MG63 (cell line): ENCODE data around the gene LEMD2. TPM values are rescaled to one million over a fixed set of nuclear protein-coding genes. Genes with fewer than 3 reads are reported as not detected.

ENCODE experiments used
- DNase-seq: peaks from one replicate; pipeline ENCODE4 v3.0.0-alpha.2; 2020
- H3K27me3 ChIP-seq: fragments of 250-450 bp; sonication (Bioruptor Pico); 2 replicates; pipeline ENCODE4 v1.5.1; 2020; ENCODE audit warnings: mild to moderate bottlenecking, moderate library complexity
- H3K36me3 ChIP-seq: fragments of 250-450 bp; sonication (Bioruptor Pico); 2 replicates; pipeline ENCODE4 v1.5.1; 2020; ENCODE audit warnings: mild to moderate bottlenecking, moderate library complexity
- H3K4me3 ChIP-seq: fragments of 250-450 bp; sonication (Bioruptor Pico); 2 replicates; pipeline ENCODE4 v1.5.1; 2020; ENCODE audit warnings: mild to moderate bottlenecking, moderate library complexity
- H3K9me3 ChIP-seq: fragments of 250-450 bp; sonication (Bioruptor Pico); 2 replicates; pipeline ENCODE4 v1.5.1; 2020; ENCODE audit warnings: mild to moderate bottlenecking, moderate library complexity
- total RNA-seq: library from RNA; depleted of rRNA; stranded (reverse); fragments of >200 nt; shearing (Covaris generic); gene quantifications from 2 replicates; pipeline ENCODE4 v1.2.3, GENCODE V29; 2014; ENCODE audit warnings: low replicate concordance

The LEMD2 gene
- total RNA-seq, 1 experiment from 2014 or later, result 30.5 TPM

- Histone ChIP-seq H3K36me3 (no peaks in the 10 kb centered on the region), H3K4me3 (no peak overlapping the region), H3K27me3 (no peaks in the 10 kb centered on the region), H3K9me3 (no peaks in the 10 kb centered on the region)
- DNase-seq, result peak; percentile 59
Observed at GRCh38 chr6:33822575-33823395, 33.9 kb upstream of the LEMD2 start.

DNA sequence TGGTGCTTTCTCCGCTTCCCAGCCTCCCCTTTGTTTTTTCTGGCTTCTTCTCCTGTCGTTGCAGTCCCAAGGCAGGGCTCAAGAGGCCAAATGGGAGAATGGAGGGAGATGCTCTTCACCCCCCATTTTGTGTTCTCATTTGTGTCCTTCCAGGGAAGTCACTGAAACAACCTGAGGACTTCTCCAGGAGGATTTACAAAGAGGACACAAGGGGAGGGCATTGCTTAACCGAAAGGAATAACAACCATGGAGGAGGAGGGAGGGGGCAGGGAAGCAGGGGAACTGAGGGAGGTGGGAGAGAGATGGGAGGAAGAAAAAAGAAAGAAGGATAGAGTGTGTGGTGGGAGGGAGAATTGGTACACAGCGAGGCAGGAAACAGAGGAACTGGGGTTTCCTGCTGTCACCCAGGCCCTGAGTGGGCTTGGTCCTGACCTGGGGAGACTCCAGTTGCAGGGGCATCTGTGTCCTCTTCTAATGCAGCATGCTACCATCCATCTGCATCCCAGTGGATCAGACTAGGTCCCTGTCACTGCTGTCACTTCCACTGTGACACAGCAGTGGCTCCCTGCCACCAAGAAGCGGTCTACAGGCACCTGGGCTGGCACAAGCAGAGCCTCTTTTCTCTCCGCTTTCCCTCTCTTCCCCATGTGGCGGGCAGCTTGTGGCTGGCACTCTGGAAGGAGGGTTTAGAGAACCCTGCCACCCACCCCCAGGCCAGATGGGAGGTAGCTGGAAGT lies 32.0 kb upstream of the LEMD2 start:
- Histone ChIP-seq H3K27me3 (no peaks in the 10 kb centered on the region), H3K36me3 (no peaks in the 10 kb centered on the region), H3K4me3 (no peak overlapping the region), H3K9me3 (no peaks in the 10 kb centered on the region)
- DNase-seq, result no peak

- Histone ChIP-seq H3K36me3 (no peaks in the 10 kb centered on the region), H3K9me3 (no peaks in the 10 kb centered on the region), H3K4me3 (no peak overlapping the region), H3K27me3 (no peaks in the 10 kb centered on the region)
- no peak for DNase-seq
Observed at GRCh38 chr6:33820243-33820642, 31.3 kb upstream of the LEMD2 start.

GRCh38 chr6:33819021-33819420 lies 30.1 kb upstream of the LEMD2 start:
- DNase-seq, result no peak
- no peak overlapping the region for H3K4me3 ChIP-seq
- no peaks in the 10 kb centered on the region for H3K9me3 ChIP-seq
- H3K27me3 ChIP-seq, result no peaks in the 10 kb centered on the region
- H3K36me3 ChIP-seq, result no peaks in the 10 kb centered on the region

DNA sequence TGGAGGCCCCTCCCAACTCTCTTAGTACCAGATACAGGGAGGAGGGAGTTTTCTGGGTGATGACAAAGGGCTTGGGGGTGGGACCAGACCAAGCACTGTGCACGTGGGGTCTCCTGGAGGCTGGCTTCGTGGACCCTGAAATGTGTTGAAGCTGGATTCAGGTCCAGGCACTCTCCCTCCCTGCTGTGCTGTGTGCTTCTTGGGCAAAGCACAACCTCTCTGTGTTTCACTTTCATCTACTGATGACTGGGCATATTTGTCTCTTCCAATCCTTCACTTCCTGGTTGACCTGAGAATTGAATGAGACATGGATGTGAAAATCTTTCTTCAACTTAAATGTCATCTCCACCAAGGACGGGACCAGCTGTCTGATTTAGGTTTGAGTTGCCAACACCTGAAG lies 29.4 kb upstream of the LEMD2 start:
- Histone ChIP-seq H3K36me3 (no peaks in the 10 kb centered on the region), H3K9me3 (no peaks in the 10 kb centered on the region), H3K27me3 (no peaks in the 10 kb centered on the region), H3K4me3 (no peak overlapping the region)
- DNase-seq, result no peak

DNA sequence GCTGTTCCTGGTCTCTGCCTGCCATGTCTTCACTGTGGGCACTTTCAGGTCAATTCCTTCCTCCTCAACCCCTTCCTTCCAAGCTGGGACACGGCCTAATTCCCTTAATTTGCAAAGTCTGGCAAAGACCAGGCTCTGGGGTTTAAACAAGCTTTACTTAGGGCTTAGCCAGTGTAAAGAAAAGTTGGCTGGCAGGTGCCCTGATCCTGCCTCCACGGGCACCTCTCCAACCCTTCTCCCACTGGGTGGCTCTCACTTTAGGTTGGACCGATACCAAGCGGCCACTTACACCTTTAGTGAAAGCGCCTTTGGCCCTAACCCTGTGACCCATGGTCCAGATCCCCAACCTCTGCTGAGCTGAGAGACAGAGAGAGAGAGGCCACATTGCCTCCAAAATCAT lies 28.6 kb upstream of the LEMD2 start:
- Histone ChIP-seq H3K27me3 (no peaks in the 10 kb centered on the region), H3K9me3 (no peaks in the 10 kb centered on the region)

DNA sequence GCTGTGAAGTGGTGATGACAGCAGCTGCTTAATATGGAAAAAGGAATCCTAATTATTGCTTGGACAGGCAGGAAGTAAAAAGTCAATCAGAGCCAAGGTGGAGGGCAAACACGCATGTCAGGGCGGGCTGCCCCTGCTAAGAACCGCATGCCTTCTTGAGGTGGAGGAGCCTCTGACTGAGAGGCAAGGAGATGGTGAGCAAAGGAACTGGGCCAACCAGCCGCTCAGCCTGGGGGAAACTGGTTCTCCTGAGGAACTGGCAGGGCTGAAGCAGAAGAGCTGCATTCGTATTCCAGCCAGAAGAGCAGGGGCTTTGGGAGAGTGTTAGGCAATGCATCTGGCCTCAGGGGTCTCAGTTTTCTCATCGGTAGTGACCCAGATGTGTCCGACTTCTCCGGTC lies 28.0 kb upstream of the LEMD2 start:
- no peak for DNase-seq

More for the DNA sequence above, 28.6 kb upstream of the LEMD2 start:
- H3K36me3 ChIP-seq, result no peaks in the 10 kb centered on the region
- DNase-seq, result no peak
- H3K4me3 ChIP-seq, result no peak overlapping the region

GRCh38 chr6:33815854-33816253 lies 26.9 kb upstream of the LEMD2 start:
- no peaks in the 10 kb centered on the region for H3K36me3 ChIP-seq
- H3K4me3 ChIP-seq, result no peak overlapping the region
- H3K9me3 ChIP-seq, result no peaks in the 10 kb centered on the region
- peak; percentile 51 for DNase-seq
- no peaks in the 10 kb centered on the region for H3K27me3 ChIP-seq

More for the DNA sequence above, 28.0 kb upstream of the LEMD2 start:
- no peak overlapping the region for H3K4me3 ChIP-seq
- no peaks in the 10 kb centered on the region for H3K9me3 ChIP-seq
- no peaks in the 10 kb centered on the region for H3K36me3 ChIP-seq
- H3K27me3 ChIP-seq, result no peaks in the 10 kb centered on the region

DNA sequence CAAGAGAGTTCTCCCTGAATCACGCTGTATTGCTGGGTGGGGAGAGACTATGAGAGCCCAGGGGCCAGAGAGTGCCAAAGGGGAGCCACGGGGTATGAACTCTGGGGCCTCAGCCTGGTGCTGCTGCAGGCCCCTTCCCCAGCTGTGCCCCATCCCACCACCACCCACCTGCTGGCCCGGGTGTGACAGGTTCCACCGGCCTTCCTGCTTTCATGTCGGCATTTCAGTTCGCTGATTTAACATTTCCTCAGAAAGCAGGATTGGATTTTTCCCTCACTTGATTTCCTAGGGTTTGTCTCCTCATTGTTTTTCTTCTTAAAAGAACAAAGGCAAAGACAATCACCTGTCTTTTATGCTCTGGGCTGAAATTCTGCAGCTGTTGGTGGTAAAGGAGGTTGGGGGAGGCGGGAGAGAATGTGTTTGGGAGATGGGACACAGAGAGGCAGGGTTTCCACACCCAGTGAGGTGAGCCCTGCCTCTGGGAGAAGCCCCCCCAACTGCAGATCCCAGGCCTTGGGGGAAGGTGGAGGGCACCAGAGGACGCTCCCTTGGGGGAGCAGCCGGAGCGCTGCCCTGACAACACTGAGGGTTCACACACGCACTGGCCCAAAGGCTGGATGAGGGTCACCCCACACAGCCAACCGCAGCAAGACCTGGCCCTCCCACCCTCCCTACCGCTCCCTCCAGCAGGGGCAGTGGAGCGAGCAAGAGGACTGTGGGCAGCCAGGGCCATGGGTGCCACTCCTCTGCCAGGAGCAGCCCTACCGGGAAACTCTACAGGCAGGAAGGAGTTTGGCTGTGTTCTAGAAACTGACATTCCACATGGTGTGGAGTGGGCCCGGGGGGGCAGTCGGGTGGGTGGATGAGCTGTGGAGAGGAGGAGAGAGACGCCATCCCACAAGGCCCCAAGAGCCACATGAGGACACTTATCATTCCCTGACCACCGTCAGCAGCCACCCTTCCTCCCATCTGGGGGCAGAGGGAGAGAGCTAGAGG lies 25.4 kb upstream of the LEMD2 start:
- no peaks in the 10 kb centered on the region for H3K27me3 ChIP-seq

DNA sequence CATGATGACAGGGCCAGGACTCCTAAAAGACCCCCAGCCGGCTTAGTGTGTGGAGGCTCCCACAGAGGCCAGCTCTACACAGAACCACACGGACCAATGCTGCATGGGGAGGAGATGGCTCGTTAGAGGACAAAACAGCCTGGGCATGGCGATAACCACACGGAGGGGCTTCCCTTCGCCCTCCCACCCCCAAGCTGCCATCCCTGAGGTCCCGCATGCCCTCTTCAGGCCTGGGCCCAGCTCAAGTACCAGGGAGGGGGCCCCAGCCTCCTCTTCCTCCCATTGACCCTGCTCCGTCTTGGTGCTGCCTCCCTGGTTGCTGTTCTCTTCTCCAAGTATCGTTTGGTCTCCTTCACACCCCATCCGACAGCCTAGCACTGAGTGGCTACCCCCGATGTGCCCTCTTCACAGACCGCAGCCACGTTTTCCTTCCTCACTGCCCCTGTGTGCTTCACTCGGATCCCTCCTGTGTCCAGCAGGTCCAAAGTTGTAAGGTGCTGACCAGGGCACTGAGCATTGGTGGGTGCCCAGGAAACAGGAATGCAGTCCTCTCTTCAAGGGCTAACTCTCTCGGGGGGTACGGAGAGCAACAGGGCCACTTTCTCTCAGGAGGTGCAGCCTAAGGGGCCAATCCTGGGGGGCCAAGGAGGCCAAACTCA lies 24.4 kb upstream of the LEMD2 start:
- Histone ChIP-seq H3K27me3 (no peaks in the 10 kb centered on the region), H3K9me3 (no peaks in the 10 kb centered on the region), H3K36me3 (no peaks in the 10 kb centered on the region), H3K4me3 (no peak overlapping the region)
- DNase-seq, result no peak

More for the DNA sequence above, 25.4 kb upstream of the LEMD2 start:
- no peak for DNase-seq
- Histone ChIP-seq H3K4me3 (no peak overlapping the region), H3K9me3 (no peaks in the 10 kb centered on the region), H3K36me3 (no peaks in the 10 kb centered on the region)

- DNase-seq, result peak; percentile 40
- H3K4me3 ChIP-seq, result no peak overlapping the region
- no peaks in the 10 kb centered on the region for H3K36me3 ChIP-seq
- H3K9me3 ChIP-seq, result no peaks in the 10 kb centered on the region
- H3K27me3 ChIP-seq, result no peaks in the 10 kb centered on the region
Observed at GRCh38 chr6:33812669-33813068, 23.7 kb upstream of the LEMD2 start.

DNA sequence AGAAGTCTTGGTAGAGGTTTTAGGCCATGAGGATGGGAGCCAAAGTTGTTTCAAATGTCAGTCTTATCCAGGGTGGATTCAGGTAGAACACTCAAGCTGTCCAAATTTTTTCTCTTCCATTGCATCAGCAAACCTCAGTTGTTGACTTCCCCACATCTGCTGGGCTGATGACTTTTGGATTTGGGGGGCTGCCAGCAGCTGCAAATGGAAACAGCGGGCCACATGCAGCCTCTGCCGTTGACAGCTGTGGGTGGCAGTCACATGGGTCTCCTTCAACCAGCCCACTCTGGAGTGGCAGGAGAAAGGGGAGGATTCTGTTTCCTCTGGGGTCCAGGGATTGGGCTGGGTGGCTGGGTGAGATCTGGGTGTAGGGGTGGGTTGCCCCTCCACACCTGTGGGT lies 20.7 kb upstream of the LEMD2 start:
- Histone ChIP-seq H3K27me3 (no peaks in the 10 kb centered on the region), H3K4me3 (no peak overlapping the region), H3K36me3 (no peaks in the 10 kb centered on the region), H3K9me3 (no peaks in the 10 kb centered on the region)
- DNase-seq, result no peak

GRCh38 chr6:33808641-33809180 lies 19.8 kb upstream of the LEMD2 start:
- Histone ChIP-seq H3K36me3 (no peaks in the 10 kb centered on the region), H3K4me3 (no peak overlapping the region), H3K27me3 (no peaks in the 10 kb centered on the region), H3K9me3 (no peaks in the 10 kb centered on the region)
- no peak for DNase-seq

- no peak for DNase-seq
- Histone ChIP-seq H3K27me3 (no peaks in the 10 kb centered on the region), H3K9me3 (no peaks in the 10 kb centered on the region), H3K4me3 (no peak overlapping the region), H3K36me3 (no peaks in the 10 kb centered on the region)
Observed at GRCh38 chr6:33807606-33808005, 18.7 kb upstream of the LEMD2 start.

DNA sequence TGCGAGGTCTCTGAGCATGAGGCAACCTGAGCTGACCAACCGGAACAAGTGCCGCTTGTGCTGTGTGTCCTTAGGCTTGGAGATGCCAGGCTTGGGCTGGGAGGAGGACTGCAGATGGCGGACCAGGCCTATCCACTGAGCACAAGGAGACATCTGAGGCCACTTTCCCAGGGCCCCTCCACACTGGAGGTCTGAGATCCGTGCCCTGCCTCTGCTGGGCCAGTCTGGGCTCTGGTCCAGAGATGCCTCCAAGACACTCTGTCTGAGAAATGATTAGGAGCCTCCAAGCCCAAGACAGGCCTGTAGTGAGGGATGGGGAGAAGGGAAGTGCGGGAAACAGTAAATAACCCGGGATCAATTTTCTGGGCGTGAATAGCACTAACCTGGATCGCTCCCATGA lies 17.9 kb upstream of the LEMD2 start:
- no peaks in the 10 kb centered on the region for H3K27me3 ChIP-seq
- no peak for DNase-seq
- no peaks in the 10 kb centered on the region for H3K9me3 ChIP-seq
- no peaks in the 10 kb centered on the region for H3K36me3 ChIP-seq
- H3K4me3 ChIP-seq, result no peak overlapping the region

DNA sequence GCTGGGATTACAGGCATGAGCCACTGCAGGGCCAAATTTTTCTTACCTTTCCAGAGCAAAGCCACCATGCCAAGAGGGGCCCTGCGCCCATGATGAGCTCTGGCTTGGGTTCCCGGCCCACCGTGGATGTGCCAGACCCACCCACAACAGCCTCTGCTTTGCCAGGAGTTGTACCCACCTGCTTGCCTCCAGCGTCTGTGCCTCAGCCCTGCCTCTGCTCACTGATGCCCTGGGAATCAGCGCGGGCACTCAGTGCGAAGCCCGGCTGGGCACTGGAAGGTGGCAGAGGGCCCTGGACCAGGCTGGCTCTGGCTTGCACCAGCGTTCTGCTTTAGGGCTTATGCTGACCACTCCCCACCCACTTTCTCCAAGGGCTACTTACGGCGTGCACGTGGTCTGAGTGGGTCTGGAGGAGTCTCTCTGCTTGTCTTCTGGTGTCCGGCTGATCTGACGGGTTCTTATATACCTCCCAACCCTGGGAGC lies 14.7 kb upstream of the LEMD2 start, which contains the start of gene MLN:
TSS of gene MLN (minus strand) at position 433 of the 483 bp plus-strand sequence. CDS start 2,840 bp downstream, outside the sequence.
- Histone ChIP-seq H3K36me3 (no peaks in the 10 kb centered on the region), H3K4me3 (no peak within 1 kb of the TSS), H3K27me3 (no peaks in the 10 kb centered on the region), H3K9me3 (no peaks in the 10 kb centered on the region)
- DNase-seq, result no peak
